Mammary epithelial cell (primary cell): ENCODE measurements around the gene FAM167B.

Experiments
- CTCF ChIP-seq, 2 donors: IDR thresholded peaks in 1 of 2; conservative IDR thresholded peaks in 1 of 2; 2 replicates each; pipeline ENCODE4 v1.5.1; 2011 to 2012; ENCODE audit warnings: inconsistent platforms in 2 of 2, low read length in 2 of 2, mild to moderate bottlenecking in 2 of 2, control low read depth in 1 of 2, low read depth in 1 of 2; ENCODE audit not compliant: insufficient read depth in 1 of 2; ENCODE audit errors: extremely low read depth in 1 of 2
- EZH2 ChIP-seq: IDR thresholded peaks from 2 replicates; pipeline ENCODE4 v1.6.1; 2012; ENCODE audit warnings: low read length, inconsistent platforms, borderline replicate concordance

- TF ChIP-seq CTCF (conservative IDR thresholded peaks at IDR 0.05 in 1 of 2, IDR thresholded peaks at IDR 0.05 in 1 of 2; ENCODE audit: extremely low read depth in 1 of 2, insufficient read depth in 1 of 2, low read depth in 1 of 2, low read length in 2 of 2) (no peak), EZH2 (no peak)
These were observed 28.0 kb upstream of the FAM167B start for GRCh38 chr1:32219022-32219421.
